Panc1 (cell line): Measurements from ENCODE around the gene NTM.

Experiments used
- POLR2AphosphoS5 ChIP-seq: IDR thresholded peaks from 2 replicates; pipeline ENCODE4 v1.6.1; 2012; ENCODE audit warnings: mild to moderate bottlenecking, low read depth, low read length, moderate library complexity
- SIN3A ChIP-seq: IDR thresholded peaks from 2 replicates; pipeline ENCODE4 v1.6.1; 2012; ENCODE audit warnings: low read depth, mild to moderate bottlenecking, low read length, moderate library complexity, borderline replicate concordance; ENCODE audit not compliant: insufficient read depth
- TF ChIP-seq, protein P1 (sequence below): fragments of 450-650 bp; IDR thresholded peaks from 2 replicates; pipeline ENCODE4 v1.5.1; 2017; ENCODE audit warnings: mild to moderate bottlenecking
- TF ChIP-seq, protein P2 (sequence below), 2 experiments: IDR thresholded peaks; 2 replicates each; pipeline ENCODE4 v1.6.1; 2011 to 2012; ENCODE audit warnings: low read depth in 2 of 2, control low read depth in 1 of 2, low read length in 1 of 2, mild to moderate bottlenecking in 1 of 2, moderate library complexity in 1 of 2; ENCODE audit not compliant: insufficient read depth in 1 of 2

DNA sequence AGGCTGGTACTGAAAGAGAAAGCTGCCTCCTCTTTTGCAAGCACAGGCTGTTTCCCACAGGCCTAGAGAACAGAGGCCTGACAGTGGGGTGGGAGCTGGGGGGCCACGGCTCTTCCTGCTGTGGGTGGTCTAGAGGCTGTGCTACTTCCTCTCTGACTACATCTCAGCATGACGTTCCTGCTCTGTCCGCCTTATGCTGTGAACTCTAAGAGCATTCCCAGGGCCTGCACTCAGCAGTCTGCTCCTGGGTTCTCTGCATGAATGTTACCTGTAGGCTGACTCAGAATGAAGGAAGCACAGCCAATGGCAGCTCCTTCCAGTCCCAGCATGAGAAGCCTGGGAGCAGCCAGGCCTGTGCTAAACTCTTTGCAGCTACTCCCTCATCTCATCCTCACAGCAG is 534.3 kb downstream of the NTM start:
- TF ChIP-seq, protein P1, sequence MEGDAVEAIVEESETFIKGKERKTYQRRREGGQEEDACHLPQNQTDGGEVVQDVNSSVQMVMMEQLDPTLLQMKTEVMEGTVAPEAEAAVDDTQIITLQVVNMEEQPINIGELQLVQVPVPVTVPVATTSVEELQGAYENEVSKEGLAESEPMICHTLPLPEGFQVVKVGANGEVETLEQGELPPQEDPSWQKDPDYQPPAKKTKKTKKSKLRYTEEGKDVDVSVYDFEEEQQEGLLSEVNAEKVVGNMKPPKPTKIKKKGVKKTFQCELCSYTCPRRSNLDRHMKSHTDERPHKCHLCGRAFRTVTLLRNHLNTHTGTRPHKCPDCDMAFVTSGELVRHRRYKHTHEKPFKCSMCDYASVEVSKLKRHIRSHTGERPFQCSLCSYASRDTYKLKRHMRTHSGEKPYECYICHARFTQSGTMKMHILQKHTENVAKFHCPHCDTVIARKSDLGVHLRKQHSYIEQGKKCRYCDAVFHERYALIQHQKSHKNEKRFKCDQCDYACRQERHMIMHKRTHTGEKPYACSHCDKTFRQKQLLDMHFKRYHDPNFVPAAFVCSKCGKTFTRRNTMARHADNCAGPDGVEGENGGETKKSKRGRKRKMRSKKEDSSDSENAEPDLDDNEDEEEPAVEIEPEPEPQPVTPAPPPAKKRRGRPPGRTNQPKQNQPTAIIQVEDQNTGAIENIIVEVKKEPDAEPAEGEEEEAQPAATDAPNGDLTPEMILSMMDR: no peak
- no peak for TF ChIP-seq POLR2AphosphoS5
- TF ChIP-seq, protein P2, sequence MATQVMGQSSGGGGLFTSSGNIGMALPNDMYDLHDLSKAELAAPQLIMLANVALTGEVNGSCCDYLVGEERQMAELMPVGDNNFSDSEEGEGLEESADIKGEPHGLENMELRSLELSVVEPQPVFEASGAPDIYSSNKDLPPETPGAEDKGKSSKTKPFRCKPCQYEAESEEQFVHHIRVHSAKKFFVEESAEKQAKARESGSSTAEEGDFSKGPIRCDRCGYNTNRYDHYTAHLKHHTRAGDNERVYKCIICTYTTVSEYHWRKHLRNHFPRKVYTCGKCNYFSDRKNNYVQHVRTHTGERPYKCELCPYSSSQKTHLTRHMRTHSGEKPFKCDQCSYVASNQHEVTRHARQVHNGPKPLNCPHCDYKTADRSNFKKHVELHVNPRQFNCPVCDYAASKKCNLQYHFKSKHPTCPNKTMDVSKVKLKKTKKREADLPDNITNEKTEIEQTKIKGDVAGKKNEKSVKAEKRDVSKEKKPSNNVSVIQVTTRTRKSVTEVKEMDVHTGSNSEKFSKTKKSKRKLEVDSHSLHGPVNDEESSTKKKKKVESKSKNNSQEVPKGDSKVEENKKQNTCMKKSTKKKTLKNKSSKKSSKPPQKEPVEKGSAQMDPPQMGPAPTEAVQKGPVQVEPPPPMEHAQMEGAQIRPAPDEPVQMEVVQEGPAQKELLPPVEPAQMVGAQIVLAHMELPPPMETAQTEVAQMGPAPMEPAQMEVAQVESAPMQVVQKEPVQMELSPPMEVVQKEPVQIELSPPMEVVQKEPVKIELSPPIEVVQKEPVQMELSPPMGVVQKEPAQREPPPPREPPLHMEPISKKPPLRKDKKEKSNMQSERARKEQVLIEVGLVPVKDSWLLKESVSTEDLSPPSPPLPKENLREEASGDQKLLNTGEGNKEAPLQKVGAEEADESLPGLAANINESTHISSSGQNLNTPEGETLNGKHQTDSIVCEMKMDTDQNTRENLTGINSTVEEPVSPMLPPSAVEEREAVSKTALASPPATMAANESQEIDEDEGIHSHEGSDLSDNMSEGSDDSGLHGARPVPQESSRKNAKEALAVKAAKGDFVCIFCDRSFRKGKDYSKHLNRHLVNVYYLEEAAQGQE (IDR thresholded peaks at IDR 0.05; ENCODE audit: insufficient read depth in 1 of 2, low read depth in 2 of 2, low read length in 1 of 2): no peak
- TF ChIP-seq SIN3A: no peak
